Osteocyte (in vitro differentiated cells): ENCODE results near the gene REG4. TPM values are rescaled to one million over a fixed set of nuclear protein-coding genes. Genes with fewer than 3 reads are reported as not detected.
"Not testable (repeated sequence)": the region's sequence is repeated elsewhere in the genome, so short reads cannot be mapped to it uniquely, and the experiment has no call there.

Experiments
- DNase-seq: peaks from one replicate; pipeline ENCODE4 v3.0.0; 2021; ENCODE audit warnings: mixed read lengths; ENCODE audit not compliant: unreplicated experiment; ENCODE audit errors: extremely low spot score
- H3K27ac Mint-ChIP-seq: one replicate; pipeline ENCODE4 v1.8.0; 2021; ENCODE audit warnings: mild to moderate bottlenecking, mixed read lengths; ENCODE audit not compliant: unreplicated experiment
- H3K27me3 Mint-ChIP-seq: one replicate; pipeline ENCODE4 v1.8.0; 2021; ENCODE audit warnings: mixed read lengths; ENCODE audit not compliant: unreplicated experiment
- H3K36me3 Mint-ChIP-seq: one replicate; pipeline ENCODE4 v1.8.0; 2021; ENCODE audit warnings: mixed read lengths; ENCODE audit not compliant: unreplicated experiment
- H3K4me1 Mint-ChIP-seq: one replicate; pipeline ENCODE4 v1.8.0; 2021; ENCODE audit warnings: mixed read lengths; ENCODE audit not compliant: unreplicated experiment
- H3K4me3 Mint-ChIP-seq: one replicate; pipeline ENCODE4 v1.8.0; 2021; ENCODE audit warnings: mild to moderate bottlenecking, moderate library complexity, mixed read lengths; ENCODE audit not compliant: unreplicated experiment
- H3K9me3 Mint-ChIP-seq: one replicate; pipeline ENCODE4 v1.8.0; 2021; ENCODE audit warnings: mixed read lengths; ENCODE audit not compliant: unreplicated experiment
- CTCF ChIP-seq: fragments of 200-600 bp; sonication (generic); IDR thresholded peaks from 2 replicates; pipeline ENCODE4 v1.5.0; 2021; ENCODE audit warnings: antibody characterized with exemption, mild to moderate bottlenecking, moderate library complexity
- total RNA-seq: library from RNA; stranded (reverse); gene quantifications from 2 replicates; pipeline ENCODE4 v1.2.1, GENCODE V29; 2021

REG4 gene
- total RNA-seq, 1 donor from 2014 or later, result not detected

- no peak for DNase-seq
- Mint-ChIP-seq H3K36me3 (no peaks in the 10 kb centered on the region), H3K27ac (no peak overlapping the region), H3K4me3 (no peak overlapping the region), H3K27me3 (peaks cover 59% of the 10 kb centered on the region), H3K4me1 (no peaks in the 10 kb centered on the region), H3K9me3 (no peaks in the 10 kb centered on the region)
- no peak for TF ChIP-seq CTCF
These were observed 20.6 kb downstream of the REG4 start for GRCh38 chr1:119790451-119791198.

- Mint-ChIP-seq H3K9me3 (no peaks in the 10 kb centered on the region), H3K4me1 (no peaks in the 10 kb centered on the region), H3K27me3 (peaks cover 71% of the 10 kb centered on the region), H3K4me3 (no peak overlapping the region), H3K36me3 (no peaks in the 10 kb centered on the region), H3K27ac (no peak overlapping the region)
- DNase-seq, result no peak
- TF ChIP-seq CTCF, result no peak
These were observed 23.5 kb downstream of the REG4 start for GRCh38 chr1:119787776-119788175.

- H3K36me3 Mint-ChIP-seq, DNase-seq, H3K4me3 Mint-ChIP-seq, H3K27ac Mint-ChIP-seq, H3K4me1 Mint-ChIP-seq, H3K9me3 Mint-ChIP-seq: not testable (repeated sequence)
- H3K27me3 Mint-ChIP-seq, result peaks cover 73% of the 10 kb centered on the region
These were observed 24.7 kb downstream of the REG4 start for GRCh38 chr1:119786473-119787050.

GRCh38 chr1:119786046-119786445 is 25.2 kb downstream of the REG4 start:
- H3K4me3 Mint-ChIP-seq, DNase-seq, H3K36me3 Mint-ChIP-seq, H3K9me3 Mint-ChIP-seq, H3K27ac Mint-ChIP-seq, H3K4me1 Mint-ChIP-seq: not testable (repeated sequence)
- H3K27me3 Mint-ChIP-seq, result peaks cover 75% of the 10 kb centered on the region

- no peak overlapping the region for H3K27ac Mint-ChIP-seq
These were observed 27.0 kb downstream of the REG4 start for GRCh38 chr1:119784191-119784781.

More at GRCh38 chr1:119784191-119784781, 27.0 kb downstream of the REG4 start:
- H3K4me3 Mint-ChIP-seq, result no peak overlapping the region
- no peaks in the 10 kb centered on the region for H3K4me1 Mint-ChIP-seq
- DNase-seq, result no peak
- H3K9me3 Mint-ChIP-seq, result no peaks in the 10 kb centered on the region
- TF ChIP-seq CTCF, result no peak
- no peaks in the 10 kb centered on the region for H3K36me3 Mint-ChIP-seq
- peaks cover 70% of the 10 kb centered on the region for H3K27me3 Mint-ChIP-seq
